Measurements from ENCODE around the gene IL22RA1.

Gene IL22RA1

GRCh38 chr1:24103879-24104278 is 39.1 kb downstream of the IL22RA1 start:
- no peak for TF ChIP-seq CTCF (IDR thresholded peaks at IDR 0.05; ENCODE audit: control insufficient read depth, extremely low read depth, insufficient read depth)
- no peak overlapping the region for H3K4me3 ChIP-seq (ENCODE audit: low read depth, low read length)
- no peak for DNase-seq (ENCODE audit: low read depth)

- no peak overlapping the region for H3K4me3 ChIP-seq (ENCODE audit: low read depth, low read length)
- no peak for DNase-seq (ENCODE audit: low read depth)
- no peak for TF ChIP-seq CTCF (IDR thresholded peaks at IDR 0.05; ENCODE audit: control insufficient read depth, extremely low read depth, insufficient read depth)
Observed at GRCh38 chr1:24103408-24103807, 39.5 kb downstream of the IL22RA1 start.

GRCh38 chr1:24102961-24103360 is 40.0 kb downstream of the IL22RA1 start:
- DNase-seq (ENCODE audit: low read depth) = no peak

GRCh38 chr1:24101796-24102586 is 40.9 kb downstream of the IL22RA1 start:
- H3K4me3 ChIP-seq (ENCODE audit: low read depth, low read length) = no peak overlapping the region
- no peak for TF ChIP-seq CTCF (IDR thresholded peaks at IDR 0.05; ENCODE audit: control insufficient read depth, extremely low read depth, insufficient read depth)
- no peak for DNase-seq (ENCODE audit: low read depth)

More at GRCh38 chr1:24102961-24103360, 40.0 kb downstream of the IL22RA1 start:
- TF ChIP-seq CTCF (IDR thresholded peaks at IDR 0.05; ENCODE audit: control insufficient read depth, extremely low read depth, insufficient read depth) = no peak
- no peak overlapping the region for H3K4me3 ChIP-seq (ENCODE audit: low read depth, low read length)

GRCh38 chr1:24100945-24101737 is 41.8 kb downstream of the IL22RA1 start:
- TF ChIP-seq CTCF (IDR thresholded peaks at IDR 0.05; ENCODE audit: control insufficient read depth, extremely low read depth, insufficient read depth) = no peak
- H3K4me3 ChIP-seq (ENCODE audit: low read depth, low read length) = no peak overlapping the region
- no peak for DNase-seq (ENCODE audit: low read depth)

GRCh38 chr1:24098943-24099638 is 43.8 kb downstream of the IL22RA1 start:
- no peak overlapping the region for H3K4me3 ChIP-seq (ENCODE audit: low read depth, low read length)
- DNase-seq (ENCODE audit: low read depth) = no peak
- no peak for TF ChIP-seq CTCF (IDR thresholded peaks at IDR 0.05; ENCODE audit: control insufficient read depth, extremely low read depth, insufficient read depth)

All from LNCaP clone FGC (cell line).